A673 (cell line): ENCODE results near the gene TRAPPC10. TPM values are rescaled to one million over a fixed set of nuclear protein-coding genes. Genes with fewer than 3 reads are reported as not detected.

Source experiments
- BruUV-seq: library from RNA; stranded (reverse); fragments of 400-500 nt; replicated peaks from 2 replicates; lab custom pipeline; 2021; lab: Mats Ljungman, UMichigan
- CTCF ChIA-PET: fragments of 300-600 bp; sonication (Branson Sonifier 250); formaldehyde crosslinking; loops from one replicate; lab custom pipeline; 2022; ENCODE audit warnings: antibody characterized with exemption; lab: Charles Lee
- POLR2A ChIA-PET: fragments of 300-600 bp; sonication (Branson Sonifier 250); formaldehyde crosslinking; loops from one replicate; lab custom pipeline; 2022; ENCODE audit warnings: antibody characterized with exemption; ENCODE audit not compliant: low non-redundant PET; lab: Charles Lee
- DNase-seq: peaks from one replicate; pipeline ENCODE4 v3.0.0-alpha.2; 2015; ENCODE audit warnings: low spot score
- H3K27ac ChIP-seq: fragments of 200-600 bp; sonication (generic); 2 replicates; pipeline ENCODE4 v1.5.1; 2016; ENCODE audit warnings: mixed run types, low read depth, mild to moderate bottlenecking, mixed read lengths, antibody characterized with exemption, low read length; ENCODE audit not compliant: poor library complexity, severe bottlenecking
- H3K27me3 ChIP-seq: fragments of 200-600 bp; sonication (generic); replicated peaks from 2 replicates; pipeline ENCODE4 v1.6.1; 2017; ENCODE audit warnings: mixed run types, low read depth, mild to moderate bottlenecking, mixed read lengths, antibody characterized with exemption, low read length; ENCODE audit not compliant: insufficient read depth, poor library complexity
- H3K36me3 ChIP-seq: fragments of 200-600 bp; sonication (generic); 2 replicates; pipeline ENCODE4 v1.6.1; 2016; ENCODE audit warnings: mixed run types, mild to moderate bottlenecking, mixed read lengths, antibody characterized with exemption, low read length; ENCODE audit not compliant: insufficient read depth, poor library complexity, severe bottlenecking
- H3K4me1 ChIP-seq: fragments of 200-600 bp; sonication (generic); 2 replicates; pipeline ENCODE4 v1.6.1; 2017; ENCODE audit warnings: mixed run types, mild to moderate bottlenecking, mixed read lengths, antibody characterized with exemption, low read length; ENCODE audit not compliant: insufficient read depth, poor library complexity, severe bottlenecking
- H3K4me3 ChIP-seq: fragments of 200-600 bp; sonication (generic); 2 replicates; pipeline ENCODE4 v1.5.1; 2016; ENCODE audit warnings: low read depth, mixed run types, mild to moderate bottlenecking, mixed read lengths, low read length; ENCODE audit not compliant: poor library complexity, severe bottlenecking
- H3K9me3 ChIP-seq: fragments of 200-600 bp; sonication (generic); 2 replicates; pipeline ENCODE4 v1.6.1; 2016; ENCODE audit warnings: mixed run types, low read depth, mild to moderate bottlenecking, mixed read lengths, antibody characterized with exemption, low read length; ENCODE audit not compliant: poor library complexity, severe bottlenecking
- EZH2 ChIP-seq: fragments of 200-600 bp; sonication (generic); IDR thresholded peaks from 2 replicates; pipeline ENCODE4 v1.6.1; 2017; ENCODE audit warnings: borderline replicate concordance, low read depth, mild to moderate bottlenecking, mixed read lengths, antibody characterized with exemption, low read length; ENCODE audit not compliant: poor library complexity, severe bottlenecking
- intact Hi-C: fragments of 100-400 bp; cut with micrococcal nuclease; formaldehyde crosslinking; loops from one replicate; pipeline ENCODE4 v1.10.0; 2022; ENCODE audit not compliant: unreplicated experiment
- total RNA-seq: library from RNA; stranded (reverse); gene quantifications from 2 replicates; pipeline ENCODE4 v1.2.3, GENCODE V29; 2021
- TF ChIP-seq, protein P1 (sequence below): fragments of 300-800, 200-600 bp; sonication (generic); conservative IDR thresholded peaks from 2 replicates; pipeline ENCODE4 v1.5.1; 2017; ENCODE audit warnings: low read depth, mild to moderate bottlenecking, antibody characterized with exemption, low read length, moderate library complexity, mixed read lengths

The TRAPPC10 gene
- total RNA-seq, 1 experiment from 2014 or later = 51.4 TPM

GRCh38 chr21:44035244-44035643 is 23.1 kb downstream of the TRAPPC10 start:
- no peak overlapping the region for H3K27ac ChIP-seq
- H3K9me3 ChIP-seq = no peaks in the 10 kb centered on the region
- H3K4me1 ChIP-seq = no peaks in the 10 kb centered on the region
- no TSS peak for BruUV-seq
- ChIA-PET POLR2A (no interaction called here), CTCF (no interaction called here)
- no peaks in the 10 kb centered on the region for H3K27me3 ChIP-seq
- no peak for TF ChIP-seq EZH2
- TF ChIP-seq, protein P1, sequence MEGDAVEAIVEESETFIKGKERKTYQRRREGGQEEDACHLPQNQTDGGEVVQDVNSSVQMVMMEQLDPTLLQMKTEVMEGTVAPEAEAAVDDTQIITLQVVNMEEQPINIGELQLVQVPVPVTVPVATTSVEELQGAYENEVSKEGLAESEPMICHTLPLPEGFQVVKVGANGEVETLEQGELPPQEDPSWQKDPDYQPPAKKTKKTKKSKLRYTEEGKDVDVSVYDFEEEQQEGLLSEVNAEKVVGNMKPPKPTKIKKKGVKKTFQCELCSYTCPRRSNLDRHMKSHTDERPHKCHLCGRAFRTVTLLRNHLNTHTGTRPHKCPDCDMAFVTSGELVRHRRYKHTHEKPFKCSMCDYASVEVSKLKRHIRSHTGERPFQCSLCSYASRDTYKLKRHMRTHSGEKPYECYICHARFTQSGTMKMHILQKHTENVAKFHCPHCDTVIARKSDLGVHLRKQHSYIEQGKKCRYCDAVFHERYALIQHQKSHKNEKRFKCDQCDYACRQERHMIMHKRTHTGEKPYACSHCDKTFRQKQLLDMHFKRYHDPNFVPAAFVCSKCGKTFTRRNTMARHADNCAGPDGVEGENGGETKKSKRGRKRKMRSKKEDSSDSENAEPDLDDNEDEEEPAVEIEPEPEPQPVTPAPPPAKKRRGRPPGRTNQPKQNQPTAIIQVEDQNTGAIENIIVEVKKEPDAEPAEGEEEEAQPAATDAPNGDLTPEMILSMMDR = no peak
- DNase-seq = no peak
- no peak overlapping the region for H3K4me3 ChIP-seq
- intact Hi-C loops = no loop called here
- peaks cover 31% of the 10 kb centered on the region for H3K36me3 ChIP-seq

GRCh38 chr21:44038063-44038462 is 26.0 kb downstream of the TRAPPC10 start:
- TF ChIP-seq EZH2 = no peak
- TF ChIP-seq, protein P1 = no peak
- no peak for DNase-seq
- intact Hi-C loops = no loop called here
- no peaks in the 10 kb centered on the region for H3K4me1 ChIP-seq
- no peaks in the 10 kb centered on the region for H3K27me3 ChIP-seq
- H3K4me3 ChIP-seq = no peak overlapping the region
- no peak overlapping the region for H3K27ac ChIP-seq
- no peaks in the 10 kb centered on the region for H3K9me3 ChIP-seq
- CTCF ChIA-PET = no interaction called here
- H3K36me3 ChIP-seq = peaks cover 25% of the 10 kb centered on the region
- POLR2A ChIA-PET = no interaction called here
- no TSS peak for BruUV-seq

GRCh38 chr21:44039828-44040227 is 27.7 kb downstream of the TRAPPC10 start:
- DNase-seq = no peak
- Histone ChIP-seq H3K36me3 (peaks cover 14% of the 10 kb centered on the region), H3K27ac (no peak overlapping the region), H3K27me3 (no peaks in the 10 kb centered on the region), H3K4me3 (no peak overlapping the region), H3K4me1 (no peaks in the 10 kb centered on the region), H3K9me3 (no peaks in the 10 kb centered on the region)
- POLR2A ChIA-PET = no interaction called here
- intact Hi-C loops = no loop called here
- no TSS peak for BruUV-seq
- TF ChIP-seq, protein P1 = no peak
- TF ChIP-seq EZH2 = no peak
- CTCF ChIA-PET = no interaction called here
